H7 (cell line): ENCODE data around the gene VSX1. TPM values are rescaled to one million over a fixed set of nuclear protein-coding genes. Genes with fewer than 3 reads are reported as not detected.

ENCODE experiments used
- DNase-seq: peaks from one replicate; pipeline ENCODE4 v3.0.0; 2012
- H3K27me3 ChIP-seq: 2 replicates; pipeline ENCODE4 v1.6.0; 2011; ENCODE audit warnings: mild to moderate bottlenecking, low read length; ENCODE audit not compliant: control insufficient read depth, insufficient read depth
- H3K36me3 ChIP-seq: replicated peaks from 2 replicates; pipeline ENCODE4 v1.5.1; 2011; ENCODE audit warnings: low read length; ENCODE audit not compliant: control insufficient read depth, insufficient read depth
- H3K4me3 ChIP-seq: 2 replicates; pipeline ENCODE4 v1.5.1; 2011; ENCODE audit warnings: low read depth, mild to moderate bottlenecking, control low read depth, low read length, moderate library complexity; ENCODE audit not compliant: insufficient read depth
- total RNA-seq: library from RNA; depleted of rRNA; stranded (reverse); fragments of >200 nt; shearing (Covaris generic); gene quantifications from 2 replicates; pipeline ENCODE4 v1.2.3, GENCODE V29; 2014

VSX1 gene
- total RNA-seq, 1 experiment from 2014 or later: not detected

GRCh38 chr20:25099601-25100140, 17.7 kb upstream of the VSX1 start:
- H3K4me3 ChIP-seq: no peak overlapping the region
- H3K27me3 ChIP-seq: no peaks in the 10 kb centered on the region
- DNase-seq: no peak
- no peaks in the 10 kb centered on the region for H3K36me3 ChIP-seq

GRCh38 chr20:25097498-25097897, 15.6 kb upstream of the VSX1 start:
- no peak for DNase-seq
- Histone ChIP-seq H3K36me3 (no peaks in the 10 kb centered on the region), H3K4me3 (no peak overlapping the region), H3K27me3 (no peaks in the 10 kb centered on the region)

- Histone ChIP-seq H3K36me3 (no peaks in the 10 kb centered on the region), H3K27me3 (peaks cover 14% of the 10 kb centered on the region), H3K4me3 (no peak overlapping the region)
- DNase-seq: no peak
Measured at GRCh38 chr20:25090492-25091429, 8.8 kb upstream of the VSX1 start.

- H3K4me3 ChIP-seq: no peak overlapping the region
- H3K27me3 ChIP-seq: peaks cover 25% of the 10 kb centered on the region
- H3K36me3 ChIP-seq: no peaks in the 10 kb centered on the region
- DNase-seq: no peak
Measured at GRCh38 chr20:25089662-25090061, 7.7 kb upstream of the VSX1 start.

GRCh38 chr20:25089096-25089495, 7.2 kb upstream of the VSX1 start:
- no peaks in the 10 kb centered on the region for H3K36me3 ChIP-seq
- no peak overlapping the region for H3K4me3 ChIP-seq
- DNase-seq: no peak
- peaks cover 31% of the 10 kb centered on the region for H3K27me3 ChIP-seq

GRCh38 chr20:25088267-25088666, 6.3 kb upstream of the VSX1 start:
- Histone ChIP-seq H3K27me3 (peaks cover 39% of the 10 kb centered on the region), H3K4me3 (no peak overlapping the region), H3K36me3 (no peaks in the 10 kb centered on the region)
- DNase-seq: no peak

- DNase-seq: no peak
- Histone ChIP-seq H3K36me3 (no peaks in the 10 kb centered on the region), H3K27me3 (peaks cover 48% of the 10 kb centered on the region), H3K4me3 (no peak overlapping the region)
Measured at GRCh38 chr20:25087186-25087929, 5.4 kb upstream of the VSX1 start.

- Histone ChIP-seq H3K4me3 (no peak overlapping the region), H3K27me3 (peaks cover 62% of the 10 kb centered on the region), H3K36me3 (no peaks in the 10 kb centered on the region)
- no peak for DNase-seq
Measured at GRCh38 chr20:25085756-25086495, 4.0 kb upstream of the VSX1 start.

- H3K36me3 ChIP-seq: no peaks in the 10 kb centered on the region
- peak; percentile 88 for DNase-seq
- H3K27me3 ChIP-seq: peaks cover 75% of the 10 kb centered on the region
- H3K4me3 ChIP-seq: no peak overlapping the region; the same call in 1 of the 2 replicates
Measured at GRCh38 chr20:25084626-25085187, 2.8 kb upstream of the VSX1 start.

GRCh38 chr20:25083773-25084625, 2.1 kb upstream of the VSX1 start:
- Histone ChIP-seq H3K36me3 (no peaks in the 10 kb centered on the region), H3K27me3 (peaks cover 82% of the 10 kb centered on the region), H3K4me3 (peak overlapping the region; percentile 20)
- peak; percentile 87 for DNase-seq

GRCh38 chr20:25083141-25083772, 1.3 kb upstream of the VSX1 start:
- peak; percentile 71 for DNase-seq
- H3K4me3 ChIP-seq: peak overlapping the region; percentile 20
- peaks cover 87% of the 10 kb centered on the region for H3K27me3 ChIP-seq
- no peaks in the 10 kb centered on the region for H3K36me3 ChIP-seq

GRCh38 chr20:25082498-25082873, 545 bp upstream of the VSX1 start:
- peak; percentile 70 for DNase-seq
- Histone ChIP-seq H3K36me3 (no peaks in the 10 kb centered on the region), H3K4me3 (no peak overlapping the region), H3K27me3 (peaks cover 91% of the 10 kb centered on the region)
